ENCODE measurements around the gene PRDM15.

The PRDM15 gene

DNA sequence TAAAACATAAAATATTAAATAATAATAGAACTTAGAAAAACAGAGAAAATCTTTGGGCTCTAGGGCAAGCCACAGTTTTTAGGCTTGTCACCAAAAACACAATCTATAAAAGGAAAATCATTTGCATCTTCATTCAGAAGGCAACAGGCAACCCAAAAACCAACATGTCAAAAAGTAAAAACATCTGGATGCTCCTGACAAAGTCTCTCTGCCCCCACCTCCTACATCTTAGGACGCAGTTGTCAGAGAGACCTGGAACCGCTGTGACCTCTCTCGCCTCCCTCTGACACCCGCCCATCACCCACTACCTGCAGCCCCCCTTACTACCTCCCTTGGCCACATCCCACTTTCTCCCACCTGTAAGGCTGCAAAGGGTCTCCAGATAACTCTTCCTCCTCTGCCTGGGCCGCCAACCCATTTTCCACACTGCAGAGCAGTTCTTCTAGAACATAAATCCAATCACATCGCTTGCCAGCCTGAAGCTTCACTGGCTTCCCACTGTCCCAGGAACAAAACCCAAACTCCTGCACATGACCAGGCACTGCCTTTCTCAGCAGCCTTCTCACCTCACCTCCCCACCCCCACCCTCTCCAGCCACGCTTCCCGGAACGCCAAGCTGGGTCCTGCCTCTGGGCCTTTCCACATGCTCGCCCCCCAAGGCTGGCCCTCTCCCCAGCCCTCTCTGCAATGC is 14.7 kb downstream of the PRDM15 start:
- in situ Hi-C loops (cut with MboI; ENCODE audit: low sequenced_read_pairs, unreplicated experiment) = no loop called here
- no peak for DNase-seq (ENCODE audit: low spot score)
- TF ChIP-seq, protein P1, sequence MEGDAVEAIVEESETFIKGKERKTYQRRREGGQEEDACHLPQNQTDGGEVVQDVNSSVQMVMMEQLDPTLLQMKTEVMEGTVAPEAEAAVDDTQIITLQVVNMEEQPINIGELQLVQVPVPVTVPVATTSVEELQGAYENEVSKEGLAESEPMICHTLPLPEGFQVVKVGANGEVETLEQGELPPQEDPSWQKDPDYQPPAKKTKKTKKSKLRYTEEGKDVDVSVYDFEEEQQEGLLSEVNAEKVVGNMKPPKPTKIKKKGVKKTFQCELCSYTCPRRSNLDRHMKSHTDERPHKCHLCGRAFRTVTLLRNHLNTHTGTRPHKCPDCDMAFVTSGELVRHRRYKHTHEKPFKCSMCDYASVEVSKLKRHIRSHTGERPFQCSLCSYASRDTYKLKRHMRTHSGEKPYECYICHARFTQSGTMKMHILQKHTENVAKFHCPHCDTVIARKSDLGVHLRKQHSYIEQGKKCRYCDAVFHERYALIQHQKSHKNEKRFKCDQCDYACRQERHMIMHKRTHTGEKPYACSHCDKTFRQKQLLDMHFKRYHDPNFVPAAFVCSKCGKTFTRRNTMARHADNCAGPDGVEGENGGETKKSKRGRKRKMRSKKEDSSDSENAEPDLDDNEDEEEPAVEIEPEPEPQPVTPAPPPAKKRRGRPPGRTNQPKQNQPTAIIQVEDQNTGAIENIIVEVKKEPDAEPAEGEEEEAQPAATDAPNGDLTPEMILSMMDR (IDR thresholded peaks at IDR 0.05; ENCODE audit: borderline replicate concordance, control extremely low read depth, extremely low read depth, insufficient read depth, missing control alignments) = no peak

DNA sequence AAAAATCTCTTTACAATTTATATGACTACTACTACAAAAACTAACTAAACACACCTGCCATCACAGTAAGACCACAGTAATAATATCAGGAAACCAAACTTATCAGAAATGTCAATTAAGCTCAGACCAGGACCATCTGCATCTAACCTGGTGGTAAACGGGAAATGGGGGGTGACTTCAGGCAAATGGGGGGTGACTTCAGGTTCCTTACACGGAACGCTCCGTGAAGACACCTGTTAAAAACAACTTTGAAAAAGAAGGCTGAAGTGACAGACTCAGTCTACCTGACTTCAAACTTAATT is 15.8 kb downstream of the PRDM15 start:
- TF ChIP-seq, protein P1 (IDR thresholded peaks at IDR 0.05; ENCODE audit: borderline replicate concordance, control extremely low read depth, extremely low read depth, insufficient read depth, missing control alignments) = no peak
- in situ Hi-C loops (cut with MboI; ENCODE audit: low sequenced_read_pairs, unreplicated experiment) = no loop called here
- no peak for DNase-seq (ENCODE audit: low spot score)

DNA sequence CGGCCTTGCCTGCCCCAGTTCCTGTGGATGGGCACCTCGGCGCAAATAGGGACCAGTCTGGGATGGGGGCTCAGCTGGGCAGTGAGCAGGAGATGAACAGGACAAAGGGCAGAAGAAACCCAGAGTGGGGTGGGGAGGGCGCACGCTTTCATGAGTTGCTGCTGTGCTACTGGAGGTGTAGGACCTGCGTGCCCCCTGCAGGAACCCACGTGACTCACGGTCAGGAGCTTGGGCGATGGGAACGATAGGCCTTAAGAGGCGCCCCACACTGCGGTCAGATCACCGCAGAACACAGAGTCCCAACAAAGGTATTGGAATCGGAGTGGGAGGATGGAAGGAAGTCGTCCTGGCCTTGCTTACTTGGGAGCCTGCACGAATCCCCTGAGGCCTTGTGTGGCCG is 17.2 kb downstream of the PRDM15 start:
- in situ Hi-C loops (cut with MboI; ENCODE audit: low sequenced_read_pairs, unreplicated experiment) = no loop called here

DNA sequence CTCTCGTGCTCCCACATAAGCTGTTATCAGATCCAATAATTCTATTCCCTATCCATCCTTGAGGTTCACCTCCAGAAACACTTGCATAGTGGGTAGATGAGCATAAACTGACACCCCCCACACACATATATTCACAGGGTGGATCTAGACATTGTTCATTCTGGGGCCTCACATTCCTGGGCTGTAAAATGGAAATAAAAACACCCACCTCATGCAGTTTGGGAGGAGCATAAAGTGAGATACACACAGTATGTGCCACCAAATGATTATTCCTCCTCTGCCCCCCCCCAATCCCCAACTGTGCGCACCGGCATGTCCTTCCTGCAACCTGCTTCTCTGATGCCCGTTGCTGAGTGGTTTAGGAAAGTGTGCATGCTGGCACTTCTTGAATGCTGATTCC is 17.9 kb downstream of the PRDM15 start:
- DNase-seq (ENCODE audit: low spot score) = no peak
- TF ChIP-seq, protein P1 (IDR thresholded peaks at IDR 0.05; ENCODE audit: borderline replicate concordance, control extremely low read depth, extremely low read depth, insufficient read depth, missing control alignments) = no peak
- in situ Hi-C loops (cut with MboI; ENCODE audit: low sequenced_read_pairs, unreplicated experiment) = no loop called here

More for the DNA sequence above, 17.2 kb downstream of the PRDM15 start:
- TF ChIP-seq, protein P1 (IDR thresholded peaks at IDR 0.05; ENCODE audit: borderline replicate concordance, control extremely low read depth, extremely low read depth, insufficient read depth, missing control alignments) = no peak
- no peak for DNase-seq (ENCODE audit: low spot score)

DNA sequence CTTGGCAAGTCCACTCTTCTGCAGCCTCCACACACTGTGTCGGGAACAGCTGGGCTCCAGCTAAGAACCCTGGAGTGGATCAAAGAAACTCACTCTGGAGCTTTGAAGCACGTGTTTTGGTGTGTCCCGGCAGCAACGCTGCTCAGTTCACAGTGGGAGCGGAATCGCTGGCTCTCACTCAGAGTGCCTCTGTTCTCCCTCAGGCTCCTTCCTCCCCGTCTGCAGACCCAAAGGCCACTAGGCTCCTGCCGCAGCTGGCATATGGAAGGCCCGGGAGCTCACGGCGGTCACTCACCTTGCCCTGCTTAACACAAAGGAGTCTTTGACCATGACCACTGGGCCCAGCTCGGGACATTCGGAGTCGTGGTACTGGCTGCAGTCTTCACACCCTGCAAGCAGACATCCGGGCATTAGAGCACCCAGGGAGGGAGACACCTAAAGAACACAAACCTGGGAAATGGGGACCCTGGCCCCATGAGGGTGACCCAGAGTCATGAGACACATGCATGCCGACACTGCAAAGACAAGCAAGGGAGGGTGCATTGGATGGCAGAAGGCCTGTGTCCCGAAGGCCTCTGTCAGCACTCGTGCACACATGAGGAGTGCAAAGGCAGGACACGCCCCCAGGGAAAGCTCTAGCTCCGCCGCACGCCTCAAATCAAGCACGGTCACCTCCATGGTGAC is 19.7 kb downstream of the PRDM15 start:
- no peak for DNase-seq (ENCODE audit: low spot score)
- in situ Hi-C loops (cut with MboI; ENCODE audit: low sequenced_read_pairs, unreplicated experiment) = no loop called here
- TF ChIP-seq, protein P1 (IDR thresholded peaks at IDR 0.05; ENCODE audit: borderline replicate concordance, control extremely low read depth, extremely low read depth, insufficient read depth, missing control alignments) = no peak

DNA sequence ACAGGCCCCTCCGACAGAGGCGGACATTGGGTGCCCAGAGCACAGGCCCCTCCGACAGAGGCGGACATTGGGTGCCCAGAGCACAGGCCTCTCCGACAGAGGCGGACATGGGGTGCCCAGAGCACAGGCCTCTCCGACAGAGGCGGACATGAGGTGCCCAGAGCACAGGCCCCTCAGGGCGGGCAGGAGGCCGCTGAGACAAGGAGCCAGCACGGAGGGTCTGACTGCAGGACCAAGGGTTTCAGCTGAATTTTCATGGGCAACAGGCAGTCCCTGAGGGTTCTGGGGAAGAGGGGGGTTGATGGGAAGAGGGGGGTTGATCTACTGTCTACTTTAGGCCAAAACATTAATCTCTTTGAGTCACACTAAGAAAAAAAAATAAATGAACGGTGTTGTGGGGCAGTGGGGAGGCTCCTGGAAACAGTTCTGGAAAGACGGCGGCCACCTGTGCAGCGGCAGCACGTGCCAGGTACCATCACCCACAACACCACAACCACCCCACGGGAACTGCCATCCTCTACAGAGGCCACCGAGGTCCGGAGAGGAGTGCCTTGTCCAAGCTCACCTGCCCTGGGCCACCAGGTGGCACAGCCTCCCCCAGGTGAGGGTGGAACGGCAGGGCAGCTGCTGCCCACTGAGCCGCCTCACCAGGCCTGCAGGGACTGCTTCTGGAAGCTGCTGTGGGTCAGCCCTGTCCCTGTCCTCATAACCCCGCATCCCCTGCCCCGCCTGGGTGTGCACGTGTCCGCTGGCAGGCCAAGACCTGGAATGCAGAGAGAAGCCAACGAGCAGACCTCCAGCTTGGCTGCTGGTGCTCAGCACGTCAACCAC is 20.5 kb downstream of the PRDM15 start:
- DNase-seq (ENCODE audit: low spot score) = no peak
- in situ Hi-C loops (cut with MboI; ENCODE audit: low sequenced_read_pairs, unreplicated experiment) = no loop called here

More for the DNA sequence above, 20.5 kb downstream of the PRDM15 start:
- TF ChIP-seq, protein P1 (IDR thresholded peaks at IDR 0.05; ENCODE audit: borderline replicate concordance, control extremely low read depth, extremely low read depth, insufficient read depth, missing control alignments) = no peak

Data from GM13976 (cell line).